Fibroblast of peridontal ligament (primary cell): ENCODE measurements around the gene CMTM4.
"Not testable (repeated sequence)": the region's sequence is repeated elsewhere in the genome, so short reads cannot be mapped to it uniquely, and the experiment has no call there.

Experiments used
- DNase-seq: peaks from one replicate; pipeline ENCODE4 v3.0.0-alpha.2; 2010; ENCODE audit errors: extremely low read depth

The CMTM4 gene

DNA sequence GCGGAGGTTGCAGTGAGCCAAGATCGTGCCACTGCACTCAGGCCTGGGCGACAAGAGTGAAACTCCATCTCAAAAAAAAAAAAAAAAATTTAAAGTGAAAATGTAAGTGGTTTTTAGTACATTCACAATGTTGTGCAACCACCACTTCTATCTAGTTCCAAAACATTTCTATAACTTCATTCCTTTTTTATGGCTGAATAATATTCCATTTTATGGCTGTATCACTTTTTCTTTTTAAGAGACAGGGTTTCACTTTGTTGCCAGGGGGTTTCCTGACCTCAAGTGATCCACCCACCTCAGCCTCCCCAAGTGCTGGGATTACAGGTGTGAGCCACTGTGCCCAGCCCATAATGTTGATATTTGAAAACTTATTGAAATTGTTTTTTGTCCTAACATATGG, 103.7 kb downstream of the CMTM4 start:
- DNase-seq: no peak

DNA sequence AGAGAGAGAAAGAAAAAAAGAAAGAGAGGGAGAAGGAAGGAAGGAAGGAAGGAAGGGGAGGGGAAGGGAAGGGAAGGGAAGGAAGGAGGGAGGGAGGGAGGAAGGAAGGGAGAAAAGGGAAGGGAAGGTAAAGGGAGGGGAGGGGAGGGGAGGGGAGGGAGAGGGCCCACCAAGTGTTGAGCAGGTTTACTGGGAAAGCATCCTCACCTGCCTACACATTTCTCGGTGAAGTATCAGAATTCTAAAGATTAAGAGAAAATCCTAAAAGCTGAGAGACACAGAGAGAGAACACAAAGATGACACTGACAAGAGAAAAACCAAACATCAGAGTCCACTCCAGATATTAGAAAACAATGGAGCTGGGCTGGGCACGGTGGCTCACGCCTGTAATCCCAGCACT, 104.3 kb downstream of the CMTM4 start:
- no peak for DNase-seq

DNA sequence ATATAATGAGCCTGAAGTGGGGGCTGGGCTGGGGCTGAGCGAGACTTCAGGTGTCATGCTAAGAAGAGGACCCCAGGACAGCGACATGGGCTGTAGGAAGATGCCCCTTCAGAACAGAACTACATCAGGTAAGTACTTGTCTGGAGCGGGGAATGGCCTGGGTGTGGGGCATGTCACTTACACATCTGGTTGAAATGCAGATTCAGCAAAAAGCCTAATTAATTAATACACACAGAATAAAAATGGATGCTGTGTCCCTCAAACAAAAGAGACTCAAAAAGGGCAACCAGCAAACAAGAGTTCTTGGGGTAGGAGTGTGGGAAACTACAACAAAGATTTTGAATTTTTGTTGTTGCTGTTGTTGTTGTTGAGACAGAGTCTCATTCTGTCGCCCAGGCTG, 105.5 kb downstream of the CMTM4 start:
- DNase-seq: no peak

DNA sequence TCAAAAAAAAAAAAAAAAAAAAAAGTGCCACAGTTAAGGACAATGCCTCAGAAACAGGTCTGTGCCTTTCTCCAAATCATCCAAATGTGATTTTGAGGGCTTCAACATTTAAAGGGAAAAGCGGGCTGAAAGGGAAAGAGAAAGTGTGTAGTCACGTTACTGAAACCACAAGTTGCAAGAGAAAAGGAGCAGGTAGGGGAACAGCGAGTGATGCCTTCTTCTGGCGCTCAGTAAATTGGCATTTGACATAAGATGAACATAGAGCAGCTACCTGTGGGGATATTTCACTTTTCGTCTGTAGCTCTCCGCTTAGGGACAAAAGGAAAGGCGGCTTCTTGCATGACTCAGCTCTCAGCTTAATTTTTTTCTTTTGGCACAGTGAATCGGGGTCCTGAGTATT, 106.2 kb downstream of the CMTM4 start:
- peak; percentile 15 for DNase-seq

DNA sequence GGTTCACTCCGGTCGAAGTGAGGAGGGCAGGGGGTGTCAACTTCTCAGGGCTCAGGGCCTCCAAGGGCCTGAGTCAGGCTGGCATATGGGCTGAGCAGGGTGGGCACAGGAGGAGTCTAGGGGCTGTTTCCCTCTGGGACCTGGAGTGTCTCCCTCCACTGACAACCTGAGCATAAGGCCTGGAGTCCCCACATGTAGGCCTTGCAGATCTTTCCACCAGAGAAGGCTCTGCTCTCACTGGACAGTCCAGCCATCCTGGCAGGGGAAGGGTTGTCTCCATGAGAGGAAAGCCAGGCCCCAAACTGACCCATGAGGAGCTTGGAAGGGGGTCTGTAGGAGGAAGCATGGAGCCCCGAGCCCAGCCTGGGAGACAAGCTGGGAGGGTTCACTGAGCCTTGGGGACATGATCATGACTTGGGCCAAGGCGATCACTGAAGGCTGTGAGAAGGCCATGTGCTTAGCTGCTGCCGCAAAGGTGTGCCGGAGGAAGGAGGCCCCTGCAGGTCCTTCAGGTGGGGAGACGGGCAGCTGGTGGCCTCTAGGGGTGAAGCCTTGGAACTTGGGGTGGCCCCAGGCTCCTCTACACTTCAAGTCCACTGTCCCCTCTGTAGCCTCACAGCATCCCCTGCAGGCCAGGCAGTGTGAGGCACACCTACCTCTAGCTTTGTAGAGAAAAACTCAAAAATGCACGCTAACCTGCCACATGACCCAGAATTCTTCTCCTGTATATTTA, 107.4 kb downstream of the CMTM4 start:
- DNase-seq: peak; percentile 16

DNA sequence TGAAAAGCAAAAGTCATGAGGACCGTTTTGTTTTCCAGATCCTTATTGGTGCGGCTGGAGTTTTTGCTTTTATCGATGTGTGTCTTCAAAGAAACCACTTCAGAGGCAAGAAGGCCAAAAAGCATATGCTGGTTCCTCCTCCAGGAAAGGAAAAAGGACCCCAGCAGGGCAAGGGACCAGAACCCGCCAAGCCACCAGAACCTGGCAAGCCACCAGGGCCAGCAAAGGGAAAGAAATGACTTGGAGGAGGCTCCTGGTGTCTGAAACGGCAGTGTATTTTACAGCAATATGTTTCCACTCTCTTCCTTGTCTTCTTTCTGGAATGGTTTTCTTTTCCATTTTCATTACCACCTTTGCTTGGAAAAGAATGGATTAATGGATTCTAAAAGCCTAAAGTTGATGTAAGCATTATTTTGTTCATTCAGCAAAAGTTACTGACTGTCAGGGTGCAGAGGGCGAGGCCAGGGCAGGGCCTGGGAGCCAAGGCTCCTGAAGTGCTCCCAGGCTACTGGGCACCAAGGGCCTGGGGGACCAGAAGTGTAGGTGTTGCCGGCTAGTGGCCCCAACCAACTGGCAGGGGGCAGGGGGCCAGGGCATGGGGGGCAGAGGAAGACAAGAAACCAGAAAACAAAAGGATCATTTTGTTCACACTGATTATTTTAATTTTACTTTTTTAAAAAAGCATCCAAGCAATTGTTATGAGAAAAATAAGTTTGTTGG, 108.5 kb downstream of the CMTM4 start:
- DNase-seq: no peak

DNA sequence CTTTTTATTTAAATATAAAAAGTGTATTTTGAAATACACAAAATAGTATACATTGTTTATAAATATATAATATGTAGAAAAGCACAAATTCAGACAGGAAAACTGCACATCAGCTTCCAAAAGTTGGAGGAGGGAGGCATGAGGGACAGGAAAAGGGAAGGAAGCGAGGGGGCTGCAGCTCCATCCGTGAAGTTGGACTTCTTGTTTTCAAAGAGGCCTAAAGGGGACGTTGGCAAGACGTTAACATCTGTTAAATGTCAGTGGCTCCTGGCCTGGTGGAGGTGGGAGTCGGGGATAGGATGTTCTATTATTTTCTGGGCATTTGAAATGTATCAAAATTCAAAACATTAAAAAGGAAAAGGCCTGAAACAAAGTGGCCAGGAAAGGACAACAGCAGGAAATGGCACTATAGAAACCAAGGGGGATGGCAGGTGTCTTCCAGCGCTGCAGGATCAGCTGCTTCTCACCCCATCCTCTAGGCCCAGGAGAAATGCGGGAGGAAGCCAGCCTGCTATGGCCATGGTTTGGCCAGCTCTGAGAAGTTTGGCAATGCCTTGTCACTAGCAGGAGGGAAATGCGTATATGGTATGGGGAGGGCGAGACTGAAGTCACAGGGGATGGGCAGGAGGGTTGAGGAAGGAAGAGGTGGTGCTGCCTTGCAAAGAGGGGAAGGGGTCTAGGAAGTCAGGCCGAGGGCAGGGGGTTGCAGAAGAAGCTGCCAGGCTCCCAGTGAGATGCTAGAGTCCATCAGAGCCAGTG, 110.9 kb downstream of the CMTM4 start:
- no peak for DNase-seq

DNA sequence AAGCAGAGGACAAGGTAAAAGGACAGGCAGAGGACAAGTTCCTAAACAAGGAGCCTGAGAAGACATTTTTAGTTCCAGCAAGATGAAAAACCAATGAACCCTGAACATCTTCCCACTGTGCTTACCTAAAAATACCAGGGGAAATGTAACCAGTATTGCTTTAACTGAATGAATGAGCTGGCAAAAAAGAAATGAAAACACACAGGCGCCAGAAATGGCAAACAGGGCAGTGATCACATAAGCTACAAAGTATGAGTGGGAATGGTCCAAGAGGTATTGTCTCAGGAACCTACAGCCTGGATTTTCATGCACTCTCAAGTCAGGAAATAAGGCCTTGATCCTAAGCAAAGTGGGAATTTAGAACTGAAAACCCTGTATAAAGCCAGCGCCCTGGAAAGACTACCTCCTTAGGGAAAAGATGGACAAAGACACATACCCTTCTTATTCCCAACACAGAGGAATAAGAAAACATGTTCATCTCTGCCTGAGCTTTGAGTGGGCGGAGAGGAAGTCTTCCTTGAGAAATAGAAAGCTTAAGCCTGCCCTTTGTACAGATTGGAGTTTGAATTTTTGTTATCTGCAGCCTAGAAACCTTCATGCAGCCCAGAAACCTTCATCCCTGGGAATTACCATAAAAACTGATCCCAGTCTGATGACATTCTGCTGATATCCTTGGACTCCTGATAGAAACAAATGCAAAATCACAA, 115.1 kb downstream of the CMTM4 start:
- DNase-seq: peak; percentile 26

DNA sequence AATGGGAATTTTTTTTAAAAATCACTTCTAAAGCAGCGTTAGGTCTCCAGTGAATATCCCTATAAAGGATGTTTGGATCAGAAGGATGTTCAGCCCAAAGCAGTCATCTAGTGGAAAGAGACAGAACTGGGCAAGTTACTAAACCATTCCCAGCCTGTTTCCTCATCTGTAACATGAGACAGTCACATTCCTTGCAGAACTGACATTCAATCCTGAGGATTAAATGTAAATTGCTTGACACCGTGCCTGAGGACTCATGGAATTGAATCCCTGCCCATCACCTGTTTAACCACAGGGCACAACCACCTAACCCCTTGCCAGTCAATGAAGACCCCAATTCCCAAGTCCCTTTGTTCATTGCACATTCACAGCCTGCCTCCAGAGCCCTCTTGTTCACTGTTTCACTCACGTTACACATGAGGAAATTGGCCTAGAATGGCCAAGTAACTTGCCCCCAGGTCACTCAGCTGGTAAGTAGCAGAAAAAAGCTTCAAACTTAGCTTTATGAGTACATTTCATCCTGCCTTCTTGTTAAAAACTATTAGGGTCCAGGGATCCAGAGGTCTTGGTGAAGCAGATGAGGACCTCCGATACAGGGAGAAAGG, 115.8 kb downstream of the CMTM4 start:
- peak; percentile 89 for DNase-seq

DNA sequence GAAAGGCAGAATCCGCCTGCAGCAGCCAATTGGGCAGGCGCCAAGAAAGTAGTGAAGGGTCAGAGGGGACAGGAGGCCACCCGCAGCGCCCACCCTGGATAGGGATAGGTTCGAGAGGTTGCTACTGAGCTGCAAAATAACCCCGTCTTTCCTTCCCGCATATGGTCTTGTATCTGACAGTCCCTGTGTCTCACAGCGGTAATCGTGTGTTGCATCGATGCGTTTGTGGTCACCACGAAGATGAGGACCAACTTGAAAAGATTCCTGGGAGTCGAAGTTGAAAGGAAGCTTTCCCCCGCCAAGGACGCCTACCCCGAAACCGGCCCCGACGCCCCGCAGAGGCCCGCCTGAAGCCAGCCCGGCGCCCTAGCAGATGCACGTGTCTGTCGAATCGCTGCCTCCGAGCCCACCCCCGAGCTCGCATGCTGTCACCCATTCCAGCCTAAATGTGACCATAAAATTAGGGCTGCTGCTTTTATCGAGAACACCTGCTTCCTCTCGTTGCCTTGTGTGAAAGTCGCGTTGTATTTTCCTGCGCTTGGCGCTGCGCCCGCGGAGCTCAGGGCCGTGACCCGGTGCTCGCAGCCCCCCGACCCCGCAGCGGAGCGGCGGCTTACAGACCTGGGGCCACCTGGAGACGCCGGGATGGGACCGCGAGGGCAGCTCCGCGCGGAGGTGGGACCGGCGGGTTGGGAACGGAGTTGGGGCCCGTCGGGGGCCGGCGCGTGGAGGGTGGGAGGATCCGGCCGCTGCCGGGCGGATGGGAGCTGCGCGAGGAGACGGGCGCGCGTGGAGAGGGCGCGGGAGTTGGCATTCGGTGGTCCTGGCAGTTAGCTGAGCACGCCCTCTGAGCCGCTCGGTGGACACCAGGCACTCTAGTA, 117.7 kb downstream of the CMTM4 start, which contains the start of gene CMTM2:
Gene CMTM2, plus strand, starts transcription at position 813 of the 881 bp plus-strand sequence. CDS start 145 bp downstream, outside the sequence.
- DNase-seq: no peak

DNA sequence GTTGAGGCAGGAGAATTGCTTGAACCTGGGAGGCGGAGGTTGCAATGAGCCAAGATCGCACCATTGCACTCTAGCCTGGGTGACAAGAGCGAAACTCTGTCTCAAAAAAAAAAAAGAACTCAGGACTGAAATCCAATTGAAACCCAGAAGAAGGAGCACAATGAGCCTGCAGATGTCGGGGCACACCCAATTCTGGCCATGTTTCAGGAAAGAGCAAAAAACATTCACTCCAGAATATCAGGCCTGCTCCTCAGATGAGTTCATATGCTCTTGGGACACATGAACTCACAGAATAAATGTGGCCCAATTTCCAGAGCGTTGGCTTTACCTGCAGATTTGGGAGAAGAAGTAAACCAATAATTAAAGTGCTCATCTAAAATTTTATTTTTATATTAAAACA, 120.2 kb downstream of the CMTM4 start:
- DNase-seq: peak; percentile 28

DNA sequence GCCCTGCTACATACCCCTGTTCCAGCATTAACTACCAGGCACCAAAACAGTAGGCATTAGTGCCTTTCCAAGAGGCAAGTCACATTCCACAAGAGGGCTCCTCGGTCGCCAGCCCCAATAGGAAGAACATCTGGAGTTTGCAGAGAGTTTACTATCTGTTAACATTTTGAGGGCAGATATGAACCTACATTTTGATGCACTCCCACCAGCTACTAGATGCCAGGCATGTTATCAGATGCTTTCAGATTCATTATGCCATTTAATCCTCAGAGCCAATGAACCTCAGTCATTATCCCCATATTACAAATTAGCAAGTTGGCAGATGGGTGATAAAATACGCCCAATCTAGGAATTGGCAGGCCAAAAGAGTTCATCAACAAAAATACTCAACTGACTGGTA, 121.5 kb downstream of the CMTM4 start:
- no peak for DNase-seq

DNA sequence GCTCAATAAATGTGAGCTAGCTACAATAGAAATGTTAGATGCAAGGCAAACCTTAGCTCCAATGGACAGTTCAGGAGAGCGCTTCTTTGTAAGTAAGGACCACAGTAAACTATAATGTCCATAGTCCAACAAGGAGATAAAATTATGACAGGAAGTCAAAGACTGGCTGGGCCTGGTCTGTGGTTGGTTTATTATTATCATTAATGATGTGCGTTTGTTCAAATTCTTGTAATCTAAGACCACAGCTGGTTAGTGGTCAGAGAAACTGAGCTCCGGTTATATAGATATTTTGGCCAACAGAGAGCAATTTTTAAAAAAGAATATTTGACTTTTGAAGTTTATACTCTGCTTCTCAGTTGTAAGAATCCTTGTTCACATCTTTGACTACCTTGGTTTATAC, 122.0 kb downstream of the CMTM4 start:
- no peak for DNase-seq

DNA sequence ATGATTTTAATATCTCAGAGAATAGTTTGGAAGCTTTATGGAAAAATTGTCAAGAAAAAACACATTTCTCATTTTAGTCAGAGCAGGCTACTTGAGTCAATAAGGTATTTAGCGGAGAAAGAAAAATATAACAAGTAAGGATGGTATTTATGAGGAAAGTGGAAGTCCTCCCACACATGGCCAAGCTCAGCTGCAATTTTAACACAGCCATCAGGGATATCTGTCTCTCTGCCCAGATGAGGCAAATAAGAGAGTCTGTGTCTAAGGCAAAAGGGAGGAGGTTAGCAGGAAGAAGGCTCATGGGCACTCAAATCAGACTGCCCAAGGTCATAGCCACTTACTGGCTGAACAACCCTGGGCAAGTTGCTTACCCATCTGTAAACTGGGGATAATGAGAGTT, 122.5 kb downstream of the CMTM4 start:
- DNase-seq: no peak

DNA sequence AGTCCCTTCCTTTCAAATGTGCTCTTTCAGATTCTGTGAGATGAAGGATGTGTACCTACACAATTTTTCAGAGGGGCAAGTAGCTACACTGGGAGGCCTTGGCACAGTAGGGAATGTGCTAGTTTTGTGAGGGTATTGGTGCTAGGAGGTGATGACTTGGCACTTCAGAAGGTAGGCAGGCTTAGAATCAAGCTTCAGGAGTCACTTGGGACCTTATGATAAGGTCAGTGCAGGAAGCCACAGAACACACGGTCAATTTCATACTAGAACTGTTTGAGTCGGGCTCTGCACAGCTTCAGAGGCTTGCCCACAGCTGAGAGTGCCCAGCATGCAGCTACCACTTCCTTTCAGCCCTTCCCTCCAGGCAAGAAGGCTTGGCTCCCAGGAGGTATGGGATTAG, 124.2 kb downstream of the CMTM4 start:
- DNase-seq: no peak

DNA sequence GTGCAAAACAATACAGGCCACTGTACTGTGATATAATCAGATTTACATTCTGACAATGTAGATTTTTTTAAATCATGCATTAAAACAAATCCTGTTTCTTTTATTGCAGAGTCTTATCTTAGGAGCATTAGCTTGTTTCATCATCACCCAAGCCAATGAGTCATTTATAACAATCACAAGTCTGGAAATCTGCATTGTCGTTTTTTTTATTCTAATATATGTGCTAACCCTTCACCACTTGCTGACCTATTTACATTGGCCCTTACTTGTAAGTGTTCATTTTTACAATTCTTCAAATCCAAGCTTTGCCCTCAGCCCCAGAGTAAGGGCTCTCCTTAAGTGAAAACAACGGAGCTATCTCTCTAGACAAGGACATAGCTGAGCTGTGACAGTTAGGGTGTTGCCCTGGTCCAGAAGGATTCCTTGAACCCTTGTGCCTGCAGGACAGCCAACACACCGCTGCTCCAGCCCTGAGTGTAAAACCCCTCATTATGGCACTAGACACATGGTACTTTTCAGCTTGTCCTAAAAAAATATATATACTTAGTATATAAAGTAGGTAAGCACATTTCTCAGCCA, 126.6 kb downstream of the CMTM4 start:
- peak; percentile 53 for DNase-seq

DNA sequence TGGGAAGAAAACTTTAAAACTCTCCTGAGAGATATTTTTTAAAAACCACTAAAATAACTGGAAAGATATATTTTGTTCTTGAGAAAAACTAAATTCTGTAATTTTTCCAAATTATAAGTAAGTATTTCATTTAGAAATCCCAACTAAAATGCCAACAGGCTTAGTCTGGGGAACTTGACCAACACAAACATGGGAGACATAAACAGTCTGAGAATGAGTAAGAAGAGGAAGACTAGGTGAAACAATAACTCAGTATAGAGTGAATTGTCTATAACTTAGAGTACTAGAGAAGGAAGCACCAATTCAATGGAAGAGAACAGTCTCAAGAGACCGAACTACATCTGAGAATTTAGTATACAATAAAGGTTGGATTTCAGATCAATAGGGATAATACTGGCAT, 127.4 kb downstream of the CMTM4 start:
- peak; percentile 82 for DNase-seq

DNA sequence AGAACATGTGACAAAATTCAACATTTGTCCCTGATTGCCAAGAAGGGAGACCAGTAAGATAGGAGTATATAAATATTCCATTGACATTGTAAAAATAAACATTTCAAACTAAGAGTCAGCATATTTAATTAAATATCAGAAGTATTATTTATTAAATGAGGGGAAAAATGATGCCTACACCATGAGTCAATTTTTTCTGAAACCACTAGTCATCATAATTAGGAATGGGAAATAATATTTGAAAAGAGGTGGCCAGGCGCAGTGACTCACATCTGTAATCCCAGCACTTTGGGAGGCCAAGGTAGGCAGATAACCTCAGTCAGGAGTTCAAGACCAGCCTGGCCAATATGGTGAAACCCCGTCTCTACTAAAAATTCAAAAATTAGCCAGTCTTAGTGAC, 128.2 kb downstream of the CMTM4 start:
- no peak for DNase-seq

DNA sequence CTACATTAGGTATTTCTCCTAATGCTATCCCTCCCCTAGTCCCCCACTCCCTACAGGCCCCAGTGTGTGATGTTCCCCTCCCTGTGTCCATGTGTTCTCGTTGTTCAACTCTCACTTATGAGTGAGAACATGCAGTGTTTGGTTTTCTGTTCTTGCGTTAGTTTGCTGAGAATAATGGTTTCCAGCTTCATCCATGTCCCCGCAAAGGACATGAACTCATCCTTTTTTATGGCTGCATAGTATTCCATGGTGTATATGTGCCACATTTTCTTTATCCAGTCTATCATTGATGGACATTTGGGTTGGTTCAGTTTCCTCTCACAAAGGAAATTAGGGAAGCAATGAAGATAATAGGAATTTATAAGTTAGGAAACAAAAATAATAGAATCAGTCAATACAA, 129.3 kb downstream of the CMTM4 start:
- not testable (repeated sequence) for DNase-seq
